ENCODE results near the gene SEPTIN12. TPM values are rescaled to one million over a fixed set of nuclear protein-coding genes. Genes with fewer than 3 reads are reported as not detected.

SEPTIN12 gene
- total and polyA plus RNA-seq, 10 of the 15 experiments (the other 5 are each of a cell fraction or from before 2014, with no cell fraction given), result not detected

GRCh38 chr16:4805231-4805630 is 17.1 kb upstream of the SEPTIN12 start:
- H3K79me2 ChIP-seq (ENCODE audit: control insufficient read depth, insufficient read depth, low read length), result no peaks in the 10 kb centered on the region
- DNase-seq (ENCODE audit: low read depth, low spot score), result no peak
- no peak overlapping the region for H2AFZ ChIP-seq (ENCODE audit: control insufficient read depth, low read depth, low read length)
- ChIA-PET RAD21 (ENCODE audit: unreplicated experiment) (no interaction called here), SMC1A (ENCODE audit: uncharacterized antibody, unreplicated experiment) (no interaction called here), CTCF (interaction anchor here (0.7 kb wide), 1 partner anchor 56 kb away, joined by 3 read pairs; no protein-coding TSS in a partner anchor), POLR2A (no interaction called here)
- intact Hi-C loops (cut with micrococcal nuclease; ENCODE audit: unreplicated experiment), result loop anchor here (10.0 kb wide), 2 partner anchors 150 to 190 kb away; partner anchors contain the start of genes SEC14L5 and UBALD1
- in situ Hi-C loops (cut with MboI), result no loop called here
- H3K9me3 ChIP-seq (replicated peaks; ENCODE audit: control insufficient read depth, insufficient read depth, low read length), result no peaks in the 10 kb centered on the region
- H3K27me3 ChIP-seq (replicated peaks in 1 of 2; ENCODE audit: control insufficient read depth in 2 of 2, insufficient read depth in 2 of 2, low read length in 1 of 2), result no peaks in the 10 kb centered on the region
- WGBS (ENCODE audit: insufficient coverage, insufficient replicate concordance, low lambda C conversion rate, missing lambda C conversion rate), result 99% methylated on average over 11 of the region's 11 CpGs
- no peak overlapping the region for H3K4me3 ChIP-seq
- H3K36me3 ChIP-seq (ENCODE audit: control insufficient read depth in 2 of 2, insufficient read depth in 2 of 2, low read length in 1 of 2), result peaks cover 3 to 11% of the 10 kb centered on the region in 2 experiments
- peaks cover 16% of the 10 kb centered on the region for H3K4me1 ChIP-seq (ENCODE audit: control insufficient read depth, insufficient read depth, low read length)
- FAIRE-seq, result no peak
- no TSS peak for BruUV-seq (replicated peaks)
- H3K4me2 ChIP-seq (ENCODE audit: control insufficient read depth, insufficient read depth), result no peak overlapping the region
- no peaks in the 10 kb centered on the region for H4K20me1 ChIP-seq (ENCODE audit: control insufficient read depth, insufficient read depth)
- no peak for ATAC-seq
- no peak overlapping the region for H3K27ac ChIP-seq (ENCODE audit: control insufficient read depth, insufficient read depth)
- no peak overlapping the region for H3K9ac ChIP-seq (ENCODE audit: control insufficient read depth, insufficient read depth, low read length)
- TF ChIP-seq BHLHE40 (IDR thresholded peaks at IDR 0.05; ENCODE audit: borderline replicate concordance in 1 of 2, low read depth in 2 of 2, low read length in 1 of 2) (no peak), RAD21 (IDR thresholded peaks at IDR 0.05; ENCODE audit: insufficient read depth, low read depth, low read length) (no peak), WRNIP1 (IDR thresholded peaks at IDR 0.05; ENCODE audit: borderline replicate concordance, low read depth, low read length) (no peak), TCF7 (IDR thresholded peaks at IDR 0.05; ENCODE audit: borderline replicate concordance) (no peak), ZBTB33 (IDR thresholded peaks at IDR 0.05) (no peak), EED (IDR thresholded peaks at IDR 0.05; ENCODE audit: low read depth) (no peak), HSF1 (IDR thresholded peaks at IDR 0.05; ENCODE audit: low read depth, low read length) (no peak), CHD4 (IDR thresholded peaks at IDR 0.05) (no peak), BMI1 (IDR thresholded peaks at IDR 0.05; ENCODE audit: borderline replicate concordance) (no peak), ATF2 (IDR thresholded peaks at IDR 0.05; ENCODE audit: low read length) (no peak)
- TF ChIP-seq, protein P1, sequence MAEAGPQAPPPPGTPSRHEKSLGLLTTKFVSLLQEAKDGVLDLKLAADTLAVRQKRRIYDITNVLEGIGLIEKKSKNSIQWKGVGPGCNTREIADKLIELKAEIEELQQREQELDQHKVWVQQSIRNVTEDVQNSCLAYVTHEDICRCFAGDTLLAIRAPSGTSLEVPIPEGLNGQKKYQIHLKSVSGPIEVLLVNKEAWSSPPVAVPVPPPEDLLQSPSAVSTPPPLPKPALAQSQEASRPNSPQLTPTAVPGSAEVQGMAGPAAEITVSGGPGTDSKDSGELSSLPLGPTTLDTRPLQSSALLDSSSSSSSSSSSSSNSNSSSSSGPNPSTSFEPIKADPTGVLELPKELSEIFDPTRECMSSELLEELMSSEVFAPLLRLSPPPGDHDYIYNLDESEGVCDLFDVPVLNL (IDR thresholded peaks at IDR 0.05; ENCODE audit: low read depth, low read length), result no peak
- TF ChIP-seq, protein P2, sequence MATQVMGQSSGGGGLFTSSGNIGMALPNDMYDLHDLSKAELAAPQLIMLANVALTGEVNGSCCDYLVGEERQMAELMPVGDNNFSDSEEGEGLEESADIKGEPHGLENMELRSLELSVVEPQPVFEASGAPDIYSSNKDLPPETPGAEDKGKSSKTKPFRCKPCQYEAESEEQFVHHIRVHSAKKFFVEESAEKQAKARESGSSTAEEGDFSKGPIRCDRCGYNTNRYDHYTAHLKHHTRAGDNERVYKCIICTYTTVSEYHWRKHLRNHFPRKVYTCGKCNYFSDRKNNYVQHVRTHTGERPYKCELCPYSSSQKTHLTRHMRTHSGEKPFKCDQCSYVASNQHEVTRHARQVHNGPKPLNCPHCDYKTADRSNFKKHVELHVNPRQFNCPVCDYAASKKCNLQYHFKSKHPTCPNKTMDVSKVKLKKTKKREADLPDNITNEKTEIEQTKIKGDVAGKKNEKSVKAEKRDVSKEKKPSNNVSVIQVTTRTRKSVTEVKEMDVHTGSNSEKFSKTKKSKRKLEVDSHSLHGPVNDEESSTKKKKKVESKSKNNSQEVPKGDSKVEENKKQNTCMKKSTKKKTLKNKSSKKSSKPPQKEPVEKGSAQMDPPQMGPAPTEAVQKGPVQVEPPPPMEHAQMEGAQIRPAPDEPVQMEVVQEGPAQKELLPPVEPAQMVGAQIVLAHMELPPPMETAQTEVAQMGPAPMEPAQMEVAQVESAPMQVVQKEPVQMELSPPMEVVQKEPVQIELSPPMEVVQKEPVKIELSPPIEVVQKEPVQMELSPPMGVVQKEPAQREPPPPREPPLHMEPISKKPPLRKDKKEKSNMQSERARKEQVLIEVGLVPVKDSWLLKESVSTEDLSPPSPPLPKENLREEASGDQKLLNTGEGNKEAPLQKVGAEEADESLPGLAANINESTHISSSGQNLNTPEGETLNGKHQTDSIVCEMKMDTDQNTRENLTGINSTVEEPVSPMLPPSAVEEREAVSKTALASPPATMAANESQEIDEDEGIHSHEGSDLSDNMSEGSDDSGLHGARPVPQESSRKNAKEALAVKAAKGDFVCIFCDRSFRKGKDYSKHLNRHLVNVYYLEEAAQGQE (IDR thresholded peaks at IDR 0.05; ENCODE audit: low read depth, low read length), result no peak
